IMR-90 (cell line): ENCODE measurements around the gene LRRC14B. TPM values are rescaled to one million over a fixed set of nuclear protein-coding genes. Genes with fewer than 3 reads are reported as not detected.
"Not testable (repeated sequence)": the region's sequence is repeated elsewhere in the genome, so short reads cannot be mapped to it uniquely, and the experiment has no call there.

Experiments used
- ATAC-seq: fragments of 200-7000 bp; cut with Tn5 transposase; 2 replicates; pipeline ENCODE4 v1.9.1; 2020; ENCODE audit warnings: low read depth, mild to moderate bottlenecking, moderate library complexity
- BruUV-seq: library from RNA; stranded (reverse); fragments of 400-500 nt; replicated peaks from 2 replicates; lab custom pipeline; 2021; lab: Mats Ljungman, UMichigan
- CTCF ChIA-PET: fragments of 300-600 bp; formaldehyde crosslinking; extraction: SDS; loops from one replicate; lab custom pipeline; 2021; ENCODE audit warnings: antibody characterized with exemption; lab: Yijun Ruan, JAX
- POLR2A ChIA-PET: fragments of 300-600 bp; sonication (Branson Sonifier 250); formaldehyde crosslinking; loops from one replicate; lab custom pipeline; 2022; ENCODE audit warnings: antibody characterized with exemption; ENCODE audit not compliant: unreplicated experiment; lab: Charles Lee
- DNase-seq: peaks from one replicate; pipeline ENCODE4 v3.0.0; 2013
- H2AFZ ChIP-seq: replicated peaks from 2 replicates; pipeline ENCODE3; 2013; ENCODE audit warnings: low read length, mild to moderate bottlenecking; ENCODE audit not compliant: poor library complexity
- H2AK5ac ChIP-seq: 2 replicates; pipeline ENCODE4 v1.6.1; 2013; ENCODE audit warnings: low read depth, low read length, inconsistent platforms
- H2AK9ac ChIP-seq: replicated peaks from 2 replicates; pipeline ENCODE3; 2013; ENCODE audit warnings: mild to moderate bottlenecking, low read depth, low read length, moderate library complexity; ENCODE audit not compliant: poor library complexity
- H2BK120ac ChIP-seq: 2 replicates; pipeline ENCODE4 v1.6.1; 2013; ENCODE audit warnings: low read depth, low read length, inconsistent platforms
- H2BK15ac ChIP-seq: 3 replicates; pipeline ENCODE4 v1.6.1; 2013; ENCODE audit warnings: low read depth, low read length, inconsistent platforms
- H2BK20ac ChIP-seq: 2 replicates; pipeline ENCODE4 v1.6.1; 2013; ENCODE audit warnings: low read depth, mild to moderate bottlenecking, inconsistent platforms, low read length, moderate library complexity
- H2BK5ac ChIP-seq: 2 replicates; pipeline ENCODE4 v1.6.1; 2013; ENCODE audit warnings: mild to moderate bottlenecking, low read depth, low read length, inconsistent platforms; ENCODE audit not compliant: poor library complexity, severe bottlenecking
- H3K14ac ChIP-seq: replicated peaks from 2 replicates; pipeline ENCODE4 v1.6.1; 2013; ENCODE audit warnings: low read depth, low read length, inconsistent platforms
- H3K18ac ChIP-seq: 2 replicates; pipeline ENCODE4 v1.6.1; 2013; ENCODE audit warnings: low read depth, low read length, control low read depth
- H3K23ac ChIP-seq: 2 replicates; pipeline ENCODE4 v1.6.1; 2013; ENCODE audit warnings: low read depth, low read length, inconsistent platforms
- H3K27ac ChIP-seq: 2 replicates; pipeline ENCODE4 v1.5.1; 2013; ENCODE audit warnings: mild to moderate bottlenecking, control low read depth, low read length; ENCODE audit not compliant: insufficient read depth
- H3K27me3 ChIP-seq: 2 replicates; pipeline ENCODE4 v1.6.1; 2013; ENCODE audit warnings: low read length; ENCODE audit not compliant: control insufficient read depth, insufficient read depth
- H3K36me3 ChIP-seq: 2 replicates; pipeline ENCODE4 v1.6.1; 2013; ENCODE audit warnings: low read length, mixed read lengths; ENCODE audit not compliant: control insufficient read depth, insufficient read depth
- H3K4ac ChIP-seq: 2 replicates; pipeline ENCODE4 v1.6.1; 2013; ENCODE audit warnings: low read depth, low read length, inconsistent platforms
- H3K4me1 ChIP-seq: 2 replicates; pipeline ENCODE4 v1.6.1; 2013; ENCODE audit warnings: low read length, mixed read lengths; ENCODE audit not compliant: control insufficient read depth, insufficient read depth
- H3K4me2 ChIP-seq: 2 replicates; pipeline ENCODE4 v1.6.1; 2013; ENCODE audit warnings: low read depth, mild to moderate bottlenecking, control low read depth, low read length, moderate library complexity
- H3K4me3 ChIP-seq: 2 replicates; pipeline ENCODE4 v1.5.1; 2013; ENCODE audit warnings: low read depth, mild to moderate bottlenecking, control low read depth, low read length, moderate library complexity; ENCODE audit not compliant: insufficient read depth
- H3K56ac ChIP-seq: 2 replicates; pipeline ENCODE4 v1.6.1; 2013; ENCODE audit warnings: low read length, inconsistent platforms; ENCODE audit not compliant: insufficient read depth; ENCODE audit errors: extremely low read depth
- H3K79me1 ChIP-seq, 2 experiments: 2 replicates each; pipeline ENCODE4 v1.6.1; 2013; ENCODE audit warnings: low read length in 2 of 2, inconsistent platforms in 1 of 2, low read depth in 1 of 2
- H3K9ac ChIP-seq: 2 replicates; pipeline ENCODE4 v1.6.1; 2013; ENCODE audit warnings: low read depth, low read length, control low read depth
- H3K9me1 ChIP-seq: 2 replicates; pipeline ENCODE4 v1.6.1; 2013; ENCODE audit warnings: low read length, inconsistent platforms; ENCODE audit not compliant: insufficient read depth
- H3K9me3 ChIP-seq: 2 replicates; pipeline ENCODE4 v1.6.1; 2013; ENCODE audit warnings: low read length; ENCODE audit not compliant: control insufficient read depth, insufficient read depth
- H4K20me1 ChIP-seq: 2 replicates; pipeline ENCODE4 v1.6.1; 2013; ENCODE audit warnings: low read length, inconsistent platforms; ENCODE audit not compliant: insufficient read depth
- H4K5ac ChIP-seq: 2 replicates; pipeline ENCODE4 v1.6.1; 2013; ENCODE audit warnings: mild to moderate bottlenecking, low read depth, low read length, control low read depth
- H4K8ac ChIP-seq, 2 experiments: 2 replicates each; pipeline ENCODE4 v1.6.1; 2013; ENCODE audit warnings: low read depth in 2 of 2, low read length in 2 of 2, control low read depth in 1 of 2, inconsistent platforms in 1 of 2
- H4K91ac ChIP-seq: 2 replicates; pipeline ENCODE4 v1.6.1; 2013; ENCODE audit warnings: low read depth, low read length, inconsistent platforms; ENCODE audit not compliant: insufficient read depth
- WGBS, 2 experiments: methylation state at CpG; one replicate each; pipeline versions ENCODE4 v1.1.5 to v1.1.7; 2013; ENCODE audit warnings: missing lambda C conversion rate in 2 of 2; ENCODE audit not compliant: insufficient read length in 1 of 2; ENCODE audit errors: extremely low coverage in 2 of 2; 5-methylcytosine and 5-hydroxymethylcytosine counted together
- dilution Hi-C: fragments of 300-500 bp; cut with HindIII; formaldehyde crosslinking; loops from one replicate; pipeline ENCODE4 v1.14.3; 2018; ENCODE audit warnings: low sequenced_read_pairs; ENCODE audit not compliant: unreplicated experiment
- in situ Hi-C: fragments of 300-500 bp; cut with MboI; formaldehyde crosslinking; loops from 3 replicates; pipeline ENCODE4 v1.14.3; 2019; ENCODE audit warnings: low sequenced_read_pairs, inconsistent platforms, mixed read lengths
- intact Hi-C: fragments of 100-400 bp; cut with micrococcal nuclease; formaldehyde crosslinking; loops from 2 replicates; pipeline ENCODE4 v1.10.0; 2022
- polyA plus RNA-seq, 3 experiments: library from polyadenylated mRNA; depleted of rRNA; stranded (reverse); fragments of >200 nt; gene quantifications; 2 replicates each; pipeline ENCODE4 v1.2.3, GENCODE V29; 2012; ENCODE audit warnings: low replicate concordance in 1 of 3
- total RNA-seq: library from RNA; depleted of rRNA; stranded (reverse); fragments of >200 nt; gene quantifications from 2 replicates; pipeline ENCODE4 v1.2.3, GENCODE V29; 2012

LRRC14B gene
- total and polyA plus RNA-seq, 2 of the 4 experiments (the other 2 are of a cell fraction) = not detected

DNA sequence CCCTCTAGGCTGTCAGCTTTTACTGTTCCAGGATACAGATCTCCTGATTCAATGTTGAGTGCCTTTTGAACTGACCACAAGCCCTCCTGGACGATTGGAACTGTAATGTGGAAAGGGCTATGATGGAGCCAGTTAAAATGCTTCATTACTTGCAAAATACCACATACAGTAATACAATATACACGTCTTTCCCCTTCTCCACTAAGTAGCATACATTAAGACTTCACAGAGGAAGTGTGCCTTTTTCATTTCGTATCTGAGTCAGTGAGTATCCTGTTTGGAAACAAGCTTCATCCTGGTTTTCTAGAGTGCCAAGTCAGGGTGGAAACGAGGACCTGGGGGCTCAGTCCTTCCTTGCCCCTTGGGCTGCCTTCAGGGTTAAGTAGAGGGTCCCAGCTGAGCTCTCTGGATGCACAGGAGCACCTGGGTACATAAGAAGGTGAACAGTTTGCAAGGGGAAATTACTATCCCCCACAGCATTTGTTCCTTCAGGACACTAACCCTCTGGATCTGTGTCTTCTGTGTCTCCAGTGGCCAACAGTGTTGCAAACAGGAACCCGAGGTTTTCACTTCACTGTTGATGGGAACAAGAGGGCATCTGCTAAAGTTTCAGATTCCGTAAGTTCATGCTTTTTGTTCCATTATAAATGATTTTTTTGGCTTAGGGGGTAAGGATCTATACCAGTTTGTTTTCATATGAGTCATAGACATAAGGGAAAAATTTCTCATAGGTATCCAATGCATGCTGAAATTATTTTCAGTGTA lies 31.8 kb downstream of the LRRC14B start:
- peak overlapping the region; percentile 13; the same call in 1 of the 2 replicates for H2AK5ac ChIP-seq
- H3K4me1 ChIP-seq, H4K5ac ChIP-seq, H2BK15ac ChIP-seq, H3K9me3 ChIP-seq, intact Hi-C loops, ATAC-seq, H2BK5ac ChIP-seq, H2BK20ac ChIP-seq, H2AFZ ChIP-seq, H3K14ac ChIP-seq, H2BK120ac ChIP-seq, BruUV-seq, H3K27me3 ChIP-seq, H4K8ac ChIP-seq, H2AK9ac ChIP-seq, H3K18ac ChIP-seq, CTCF ChIA-PET, in situ Hi-C loops, H3K56ac ChIP-seq, H3K9ac ChIP-seq, dilution Hi-C loops, H3K4me3 ChIP-seq, POLR2A ChIA-PET, H4K91ac ChIP-seq: not testable (repeated sequence)
- H3K79me1 ChIP-seq = peaks cover 31 to 58% of the 10 kb centered on the region in 2 experiments
- DNase-seq = peak; percentile 29
- peak overlapping the region; percentile 10 for H3K4ac ChIP-seq
- H3K36me3 ChIP-seq = peaks cover 33% of the 10 kb centered on the region
- 40% methylated on average over 1 of the region's 6 CpGs; no CpG with 5 or more reads in 1 of the 2 experiments for WGBS, 2 experiments
- H3K9me1 ChIP-seq = peaks cover 15% of the 10 kb centered on the region
- H3K4me2 ChIP-seq = peak overlapping the region; percentile 33; the same call in 1 of the 2 replicates
- peaks cover 55% of the 10 kb centered on the region for H4K20me1 ChIP-seq
- peak overlapping the region; percentile 49; the same call in 1 of the 2 replicates for H3K27ac ChIP-seq
- H3K23ac ChIP-seq = peak overlapping the region; percentile 93
